HCT116 (cell line): ENCODE results near the gene XYLT1. TPM values are rescaled to one million over a fixed set of nuclear protein-coding genes. Genes with fewer than 3 reads are reported as not detected.

Source experiments
- ATAC-seq: fragments of 200-7000 bp; cut with Tn5 transposase; 2 replicates; pipeline ENCODE4 v1.9.1; 2020; ENCODE audit warnings: mild to moderate bottlenecking, moderate library complexity
- BruUV-seq: library from RNA; stranded (reverse); fragments of 400-500 nt; replicated peaks from 2 replicates; lab custom pipeline; 2021; lab: Mats Ljungman, UMichigan
- CTCF ChIA-PET: fragments of 300-600 bp; sonication (Branson Sonifier 250); formaldehyde crosslinking; loops from one replicate; lab custom pipeline; 2021; ENCODE audit warnings: antibody characterized with exemption; lab: Charles Lee
- POLR2A ChIA-PET: fragments of 300-600, 350-600 bp; sonication (Branson Sonifier 250); formaldehyde crosslinking; loops from one replicate; lab custom pipeline; 2021; ENCODE audit warnings: antibody characterized with exemption; lab: Charles Lee
- RAD21 ChIA-PET, 2 experiments: fragments of 300-600 bp; sonication (Branson Sonifier 250); formaldehyde crosslinking; loops; one replicate each; lab custom pipeline; 2023; ENCODE audit warnings: low total read pairs in 2 of 2; ENCODE audit not compliant: uncharacterized antibody in 2 of 2, unreplicated experiment in 2 of 2, low non-redundant PET in 1 of 2; lab: Charles Lee
- DNase-seq: peaks from one replicate; pipeline ENCODE4 v3.0.0-alpha.2; 2010; ENCODE audit warnings: low read depth, low spot score
- H2AFZ ChIP-seq: fragments of 200-600 bp; shearing (Covaris generic), sonication (generic); 2 replicates; pipeline ENCODE4 v1.6.1; 2017; ENCODE audit warnings: low read depth, mixed run types, mixed read lengths, antibody characterized with exemption, low read length; ENCODE audit not compliant: poor library complexity, severe bottlenecking
- H3K27ac ChIP-seq: 2 replicates; pipeline ENCODE4 v1.5.1; 2012; ENCODE audit warnings: low read depth, low read length
- H3K27me3 ChIP-seq: fragments of 200-600 bp; sonication (generic); 2 replicates; pipeline ENCODE4 v1.6.1; 2016; ENCODE audit warnings: mixed run types, low read length, mixed read lengths; ENCODE audit not compliant: insufficient read depth
- H3K36me3 ChIP-seq, 2 experiments: fragments of 200-500 bp in 1 of 2; fragments of 200-600 bp in 1 of 2; sonication (Bioruptor generic) in 1 of 2; sonication (generic) in 1 of 2; 2 replicates each; pipeline versions ENCODE4 v1.5.1 to v1.6.1; 2014 to 2016; ENCODE audit warnings: low read length in 2 of 2, inconsistent platforms in 1 of 2, mixed read lengths in 1 of 2, mixed run types in 1 of 2; ENCODE audit not compliant: insufficient read depth in 2 of 2, control insufficient read depth in 1 of 2
- H3K4me1 ChIP-seq, 2 experiments: fragments of 200-600 bp in 1 of 2; sonication (generic) in 1 of 2; 2 replicates each; pipeline versions ENCODE4 v1.5.1 to v1.6.1; 2012 to 2017; ENCODE audit warnings: low read length in 2 of 2, inconsistent platforms in 1 of 2, mild to moderate bottlenecking in 1 of 2, mixed read lengths in 1 of 2, mixed run types in 1 of 2, moderate library complexity in 1 of 2; ENCODE audit not compliant: insufficient read depth in 2 of 2, control insufficient read depth in 1 of 2
- H3K4me2 ChIP-seq: fragments of 200-600 bp; sonication (generic); 2 replicates; pipeline ENCODE4 v1.6.1; 2017; ENCODE audit warnings: mixed run types, low read length, mixed read lengths
- H3K4me3 ChIP-seq, 2 experiments: fragments of 200-600 bp in 1 of 2; sonication (generic) in 1 of 2; replicated peaks in 1 of 2; 2 replicates each; pipeline ENCODE4 v1.5.1; 2011 to 2016; ENCODE audit warnings: low read length in 2 of 2, control low read depth in 1 of 2, low read depth in 1 of 2, mild to moderate bottlenecking in 1 of 2, mixed read lengths in 1 of 2, mixed run types in 1 of 2
- H3K79me2 ChIP-seq: fragments of 200-600 bp; sonication (generic); 2 replicates; pipeline ENCODE4 v1.6.1; 2017; ENCODE audit warnings: mild to moderate bottlenecking, mixed run types, low read length, moderate library complexity, mixed read lengths; ENCODE audit not compliant: insufficient read depth
- H3K9ac ChIP-seq: fragments of 200-600 bp; sonication (generic); 2 replicates; pipeline ENCODE4 v1.6.1; 2016; ENCODE audit warnings: low read length, mixed read lengths
- H3K9me2 ChIP-seq: fragments of 200-600 bp; sonication (generic), shearing (Covaris generic); 2 replicates; pipeline ENCODE4 v1.6.1; 2017; ENCODE audit warnings: mixed run types, mild to moderate bottlenecking, moderate library complexity; ENCODE audit not compliant: insufficient read depth
- H3K9me3 ChIP-seq, 2 experiments: fragments of 200-500 bp in 1 of 2; fragments of 200-600 bp in 1 of 2; sonication (Bioruptor generic) in 1 of 2; sonication (generic) in 1 of 2; 2 replicates each; pipeline ENCODE4 v1.6.1; 2014 to 2017; ENCODE audit warnings: low read length in 2 of 2, mixed read lengths in 2 of 2, inconsistent platforms in 1 of 2, low read depth in 1 of 2, mild to moderate bottlenecking in 1 of 2, mixed run types in 1 of 2, moderate library complexity in 1 of 2; ENCODE audit not compliant: control insufficient read depth in 1 of 2, insufficient read depth in 1 of 2
- H4K20me1 ChIP-seq: fragments of 200-600 bp; sonication (generic), shearing (Covaris generic); 2 replicates; pipeline ENCODE4 v1.6.1; 2017; ENCODE audit warnings: mixed run types, mild to moderate bottlenecking, moderate library complexity; ENCODE audit not compliant: insufficient read depth
- ATF3 ChIP-seq: IDR thresholded peaks from 2 replicates; pipeline ENCODE4 v1.6.1; 2012
- CEBPB ChIP-seq: IDR thresholded peaks from 2 replicates; pipeline ENCODE4 v1.6.1; 2012; ENCODE audit warnings: low read depth
- CTCF ChIP-seq, 3 experiments: fragments of 200-600 bp in 1 of 3; sonication (generic) in 1 of 3; IDR thresholded peaks in 2 of 3; conservative IDR thresholded peaks in 1 of 3; 2 replicates each; pipeline ENCODE4 v1.5.1; 2012 to 2017; ENCODE audit warnings: low read depth in 2 of 3, low read length in 2 of 3, antibody characterized with exemption in 1 of 3, borderline replicate concordance in 1 of 3, control low read depth in 1 of 3, mild to moderate bottlenecking in 1 of 3, mixed read lengths in 1 of 3, mixed run types in 1 of 3, moderate library complexity in 1 of 3; ENCODE audit not compliant: insufficient read depth in 1 of 3
- ELF1 ChIP-seq: IDR thresholded peaks from 2 replicates; pipeline ENCODE4 v1.6.1; 2012; ENCODE audit warnings: low read depth, borderline replicate concordance
- EZH2 ChIP-seq: fragments of 200-600 bp; sonication (generic); IDR thresholded peaks from 2 replicates; pipeline ENCODE4 v1.6.1; 2017; ENCODE audit warnings: antibody characterized with exemption, mixed run types
- EZH2phosphoT487 ChIP-seq: fragments of 200-600 bp; IDR thresholded peaks from 2 replicates; pipeline ENCODE4 v1.6.1; 2018; ENCODE audit warnings: antibody characterized with exemption, borderline replicate concordance
- FOSL1 ChIP-seq: IDR thresholded peaks from 2 replicates; pipeline ENCODE4 v1.6.1; 2012; ENCODE audit warnings: low read depth
- JUND ChIP-seq: IDR thresholded peaks from 2 replicates; pipeline ENCODE4 v1.6.1; 2012
- MAX ChIP-seq: IDR thresholded peaks from 2 replicates; pipeline ENCODE4 v1.6.1; 2012
- POLR2A ChIP-seq: IDR thresholded peaks from 2 replicates; pipeline ENCODE4 v1.7.0; 2011; ENCODE audit warnings: borderline replicate concordance; ENCODE audit not compliant: insufficient read depth, insufficient read length; ENCODE audit errors: extremely low read depth
- RAD21 ChIP-seq: IDR thresholded peaks from 2 replicates; pipeline ENCODE4 v1.6.1; 2012; ENCODE audit warnings: low read depth, mild to moderate bottlenecking
- REST ChIP-seq: IDR thresholded peaks from 2 replicates; pipeline ENCODE4 v1.6.1; 2012; ENCODE audit warnings: low read depth
- SIN3A ChIP-seq: IDR thresholded peaks from 2 replicates; pipeline ENCODE4 v1.6.1; 2012; ENCODE audit warnings: low read depth
- SRF ChIP-seq: IDR thresholded peaks from 2 replicates; pipeline ENCODE4 v1.6.1; 2012; ENCODE audit warnings: low read depth
- TCF7L2 ChIP-seq: IDR thresholded peaks from 2 replicates; pipeline ENCODE4 v1.7.0; 2011; ENCODE audit warnings: borderline replicate concordance, inconsistent platforms; ENCODE audit not compliant: insufficient read depth, insufficient read length; ENCODE audit errors: extremely low read depth
- YY1 ChIP-seq: IDR thresholded peaks from 2 replicates; pipeline ENCODE4 v1.6.1; 2011; ENCODE audit warnings: low read length, low read depth, moderate library complexity, mild to moderate bottlenecking; ENCODE audit not compliant: insufficient replicate concordance; ENCODE audit errors: extremely low read depth
- ZBTB33 ChIP-seq: IDR thresholded peaks from 2 replicates; pipeline ENCODE4 v1.6.1; 2011; ENCODE audit warnings: mild to moderate bottlenecking, low read length, moderate library complexity; ENCODE audit not compliant: insufficient replicate concordance; ENCODE audit errors: extremely low read depth
- ZFX ChIP-seq: fragments of 450-650 bp; IDR thresholded peaks from 2 replicates; pipeline ENCODE4 v1.6.1; 2017
- ZNF274 ChIP-seq: fragments of 200-500 bp; sonication (Bioruptor generic); IDR thresholded peaks from 2 replicates; pipeline ENCODE4 v1.6.1; 2014; ENCODE audit warnings: mild to moderate bottlenecking, low read depth, low read length, inconsistent platforms
- intact Hi-C: fragments of 100-400 bp; cut with micrococcal nuclease; formaldehyde crosslinking; loops from 2 replicates; pipeline ENCODE4 v1.10.0; 2022
- total RNA-seq: library from RNA; stranded (reverse); gene quantifications from one replicate; pipeline ENCODE4 v1.2.1, GENCODE V29; 2021; ENCODE audit not compliant: unreplicated experiment

The XYLT1 gene
- total RNA-seq, 1 experiment from 2014 or later, result 4.5 TPM

DNA sequence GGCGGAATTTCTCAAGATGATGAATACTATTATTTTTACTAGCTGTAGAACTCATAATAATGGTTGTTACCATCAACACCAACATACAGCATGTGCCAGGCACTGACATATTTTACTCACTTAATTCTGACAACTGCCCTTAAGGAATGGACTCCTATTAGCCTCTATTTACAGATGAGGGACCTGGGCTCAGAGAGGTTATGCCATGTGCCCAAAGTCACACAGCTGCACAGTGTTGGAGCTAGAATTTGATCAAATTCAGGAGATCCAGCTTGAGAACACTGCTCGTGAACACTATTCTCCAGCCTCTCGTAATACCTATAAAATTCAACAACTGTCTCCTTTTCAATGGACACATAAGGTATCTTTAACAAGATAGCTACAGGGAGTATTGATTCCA lies 97.2 kb downstream of the XYLT1 start:
- no peak overlapping the region for H3K27ac ChIP-seq
- intact Hi-C loops, result no loop called here
- H2AFZ ChIP-seq, result no peak overlapping the region
- peaks cover 27% of the 10 kb centered on the region; the same call in 1 of the 2 replicates for H3K27me3 ChIP-seq
- no peaks in the 10 kb centered on the region for H3K4me1 ChIP-seq
- no peak for TF ChIP-seq YY1
- TF ChIP-seq ZNF274, result no peak
- no peak for TF ChIP-seq RAD21
- no peak for TF ChIP-seq POLR2A
- no peak for TF ChIP-seq MAX
- TF ChIP-seq ELF1, result no peak
- no peak for TF ChIP-seq CTCF (IDR thresholded peaks at IDR 0.05 in 2 of 3, conservative IDR thresholded peaks at IDR 0.05 in 1 of 3; ENCODE audit: borderline replicate concordance in 1 of 3, insufficient read depth in 1 of 3, low read depth in 2 of 3, low read length in 2 of 3)
- TF ChIP-seq EZH2, result no peak
- no peak for TF ChIP-seq CEBPB
- TF ChIP-seq TCF7L2, result no peak
- TF ChIP-seq EZH2phosphoT487, result no peak
- no peak for TF ChIP-seq ZFX
- no peak for TF ChIP-seq ATF3
- no peak for TF ChIP-seq ZBTB33
- no peak for TF ChIP-seq SRF
- no peak for TF ChIP-seq FOSL1
- TF ChIP-seq JUND, result no peak
- no peak for TF ChIP-seq SIN3A
- TF ChIP-seq REST, result no peak
- ChIA-PET CTCF (no interaction called here), RAD21 (no interaction called here), POLR2A (no interaction called here)
- no peak for DNase-seq
- H3K9me3 ChIP-seq, result no peaks in the 10 kb centered on the region
- no peak for ATAC-seq
- no peaks in the 10 kb centered on the region for H4K20me1 ChIP-seq
- H3K36me3 ChIP-seq, result no peaks in the 10 kb centered on the region
- H3K9ac ChIP-seq, result no peak overlapping the region
- BruUV-seq, result no TSS peak
- no peaks in the 10 kb centered on the region for H3K9me2 ChIP-seq
- no peaks in the 10 kb centered on the region for H3K79me2 ChIP-seq
- H3K4me3 ChIP-seq, result no peak overlapping the region
- no peak overlapping the region for H3K4me2 ChIP-seq
